ENCODE results near the gene GRK3. TPM values are rescaled to one million over a fixed set of nuclear protein-coding genes. Genes with fewer than 3 reads are reported as not detected.

The GRK3 gene
- total RNA-seq, 1 experiment from 2014 or later = 2.0 TPM

GRCh38 chr22:25766418-25766817, 201.9 kb downstream of the GRK3 start:
- Histone ChIP-seq H3K36me3 (ENCODE audit: insufficient read depth, low read length, poor library complexity, severe bottlenecking) (no peaks in the 10 kb centered on the region), H3K27ac (ENCODE audit: low read depth, low read length, poor library complexity, severe bottlenecking) (no peak overlapping the region), H3K4me3 (ENCODE audit: low read depth, low read length, poor library complexity, severe bottlenecking) (no peak overlapping the region), H3K27me3 (replicated peaks; ENCODE audit: insufficient read depth, low read depth, low read length, poor library complexity) (no peaks in the 10 kb centered on the region), H3K9me3 (ENCODE audit: low read depth, low read length, poor library complexity, severe bottlenecking) (peaks cover 7% of the 10 kb centered on the region), H3K4me1 (ENCODE audit: insufficient read depth, low read length, poor library complexity, severe bottlenecking) (no peaks in the 10 kb centered on the region)
- TF ChIP-seq EZH2 (IDR thresholded peaks at IDR 0.05; ENCODE audit: borderline replicate concordance, low read depth, low read length, poor library complexity, severe bottlenecking) (no peak), CTCF (conservative IDR thresholded peaks at IDR 0.05; ENCODE audit: low read depth, low read length) (no peak)
- intact Hi-C loops (cut with micrococcal nuclease; ENCODE audit: unreplicated experiment) = no loop called here
- BruUV-seq (replicated peaks) = no TSS peak
- CTCF ChIA-PET = no interaction called here
- no peak for DNase-seq (ENCODE audit: low spot score)
- POLR2A ChIA-PET (ENCODE audit: low non-redundant PET) = interaction anchor here (0.6 kb wide), 1 partner anchor 141 kb away, joined by 4 read pairs; no protein-coding TSS in a partner anchor

GRCh38 chr22:25770333-25770732, 205.9 kb downstream of the GRK3 start:
- intact Hi-C loops (cut with micrococcal nuclease; ENCODE audit: unreplicated experiment) = loop anchor here (5.0 to 10.0 kb wide), 3 partner anchors 408 to 592 kb away; no protein-coding TSS in a partner anchor
- no peaks in the 10 kb centered on the region for H3K27me3 ChIP-seq (replicated peaks; ENCODE audit: insufficient read depth, low read depth, low read length, poor library complexity)
- H3K9me3 ChIP-seq (ENCODE audit: low read depth, low read length, poor library complexity, severe bottlenecking) = peaks cover 7% of the 10 kb centered on the region
- DNase-seq (ENCODE audit: low spot score) = no peak
- TF ChIP-seq CTCF (conservative IDR thresholded peaks at IDR 0.05; ENCODE audit: low read depth, low read length) (no peak), EZH2 (IDR thresholded peaks at IDR 0.05; ENCODE audit: borderline replicate concordance, low read depth, low read length, poor library complexity, severe bottlenecking) (no peak)
- BruUV-seq (replicated peaks) = no TSS peak
- no peaks in the 10 kb centered on the region for H3K4me1 ChIP-seq (ENCODE audit: insufficient read depth, low read length, poor library complexity, severe bottlenecking)
- H3K27ac ChIP-seq (ENCODE audit: low read depth, low read length, poor library complexity, severe bottlenecking) = no peak overlapping the region
- ChIA-PET POLR2A (ENCODE audit: low non-redundant PET) (no interaction called here), CTCF (no interaction called here)
- H3K4me3 ChIP-seq (ENCODE audit: low read depth, low read length, poor library complexity, severe bottlenecking) = no peak overlapping the region
- no peaks in the 10 kb centered on the region for H3K36me3 ChIP-seq (ENCODE audit: insufficient read depth, low read length, poor library complexity, severe bottlenecking)

DNA sequence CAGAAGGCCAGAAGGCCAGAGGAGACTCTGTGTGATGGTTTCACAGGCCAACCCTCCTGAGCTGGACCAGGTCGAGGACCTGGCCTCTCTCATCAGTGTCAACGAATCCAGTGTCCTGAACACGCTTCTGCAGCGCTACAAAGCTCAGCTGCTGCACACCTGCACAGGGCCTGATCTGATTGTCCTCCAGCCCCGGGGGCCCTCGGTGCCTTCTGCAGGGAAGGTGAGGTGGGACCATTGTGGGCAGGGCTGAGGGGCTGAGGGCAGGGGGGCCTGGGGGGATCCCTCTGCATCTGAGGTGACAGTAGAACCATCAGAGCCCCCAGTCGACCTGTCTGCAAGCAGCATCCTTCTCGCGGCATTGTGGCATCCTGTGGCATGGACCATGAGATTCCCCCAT, 207.8 kb downstream of the GRK3 start:
- BruUV-seq (replicated peaks) = no TSS peak
- intact Hi-C loops (cut with micrococcal nuclease; ENCODE audit: unreplicated experiment) = loop anchor here (2.0 to 10.0 kb wide), 4 partner anchors 410 to 590 kb away; no protein-coding TSS in a partner anchor
- no peaks in the 10 kb centered on the region for H3K9me3 ChIP-seq (ENCODE audit: low read depth, low read length, poor library complexity, severe bottlenecking)
- no peak overlapping the region for H3K4me3 ChIP-seq (ENCODE audit: low read depth, low read length, poor library complexity, severe bottlenecking)
- no peaks in the 10 kb centered on the region for H3K27me3 ChIP-seq (replicated peaks; ENCODE audit: insufficient read depth, low read depth, low read length, poor library complexity)
- POLR2A ChIA-PET (ENCODE audit: low non-redundant PET) = no interaction called here
- H3K27ac ChIP-seq (ENCODE audit: low read depth, low read length, poor library complexity, severe bottlenecking) = no peak overlapping the region
- DNase-seq (ENCODE audit: low spot score) = no peak
- no peak for TF ChIP-seq CTCF (conservative IDR thresholded peaks at IDR 0.05; ENCODE audit: low read depth, low read length)
- TF ChIP-seq EZH2 (IDR thresholded peaks at IDR 0.05; ENCODE audit: borderline replicate concordance, low read depth, low read length, poor library complexity, severe bottlenecking) = no peak
- no peaks in the 10 kb centered on the region for H3K4me1 ChIP-seq (ENCODE audit: insufficient read depth, low read length, poor library complexity, severe bottlenecking)
- no peaks in the 10 kb centered on the region for H3K36me3 ChIP-seq (ENCODE audit: insufficient read depth, low read length, poor library complexity, severe bottlenecking)
- CTCF ChIA-PET = interaction anchor here (0.5 to 1.2 kb wide), 3 partner anchors 310 to 619 kb away, joined by 3 to 11 read pairs (median 5); no protein-coding TSS in a partner anchor

Measured in A673 (cell line).